ENCODE results near the gene ADK.

DNA sequence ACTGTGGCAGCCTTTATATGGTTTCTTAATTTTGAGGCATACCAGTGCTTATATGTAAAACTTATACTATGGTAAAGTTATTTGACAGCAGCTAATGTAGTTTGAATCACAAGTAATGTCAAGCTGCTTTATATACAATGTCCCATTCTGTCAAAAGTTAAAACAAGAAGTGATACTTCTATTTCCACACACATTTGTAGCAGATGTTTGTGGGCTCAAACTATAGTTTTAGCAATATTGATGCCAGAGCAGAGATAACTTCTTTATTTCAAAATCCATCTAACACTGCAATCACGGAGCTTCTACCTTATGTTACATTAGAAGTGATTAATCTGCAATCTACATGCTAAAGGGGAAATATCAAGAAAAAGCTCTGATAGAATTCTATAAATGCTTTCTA lies 149.6 kb downstream of the ADK start:
- TF ChIP-seq, protein P1, sequence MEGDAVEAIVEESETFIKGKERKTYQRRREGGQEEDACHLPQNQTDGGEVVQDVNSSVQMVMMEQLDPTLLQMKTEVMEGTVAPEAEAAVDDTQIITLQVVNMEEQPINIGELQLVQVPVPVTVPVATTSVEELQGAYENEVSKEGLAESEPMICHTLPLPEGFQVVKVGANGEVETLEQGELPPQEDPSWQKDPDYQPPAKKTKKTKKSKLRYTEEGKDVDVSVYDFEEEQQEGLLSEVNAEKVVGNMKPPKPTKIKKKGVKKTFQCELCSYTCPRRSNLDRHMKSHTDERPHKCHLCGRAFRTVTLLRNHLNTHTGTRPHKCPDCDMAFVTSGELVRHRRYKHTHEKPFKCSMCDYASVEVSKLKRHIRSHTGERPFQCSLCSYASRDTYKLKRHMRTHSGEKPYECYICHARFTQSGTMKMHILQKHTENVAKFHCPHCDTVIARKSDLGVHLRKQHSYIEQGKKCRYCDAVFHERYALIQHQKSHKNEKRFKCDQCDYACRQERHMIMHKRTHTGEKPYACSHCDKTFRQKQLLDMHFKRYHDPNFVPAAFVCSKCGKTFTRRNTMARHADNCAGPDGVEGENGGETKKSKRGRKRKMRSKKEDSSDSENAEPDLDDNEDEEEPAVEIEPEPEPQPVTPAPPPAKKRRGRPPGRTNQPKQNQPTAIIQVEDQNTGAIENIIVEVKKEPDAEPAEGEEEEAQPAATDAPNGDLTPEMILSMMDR (IDR thresholded peaks at IDR 0.05; ENCODE audit: poor library complexity): no peak
- TF ChIP-seq EZH2phosphoT487 (IDR thresholded peaks at IDR 0.05; ENCODE audit: low read depth, severe bottlenecking, unreplicated experiment): no peak
- no peak for TF ChIP-seq EZH2 (IDR thresholded peaks at IDR 0.05; ENCODE audit: borderline replicate concordance)
